Choroid plexus epithelial cell (primary cell): ENCODE results near the gene CUEDC1.
A peak's percentile ranks its signal among the peaks of the same experiment; 100 is the strongest.

Source experiments
- DNase-seq: peaks from one replicate; pipeline ENCODE4 v3.0.0-alpha.2; 2010; ENCODE audit warnings: low read depth
- H3K4me3 ChIP-seq: 2 replicates; pipeline ENCODE4 v1.5.1; 2011; ENCODE audit warnings: low read depth, mild to moderate bottlenecking, control low read depth, low read length, moderate library complexity
- CTCF ChIP-seq: conservative IDR thresholded peaks from 2 replicates; pipeline ENCODE4 v1.5.1; 2011; ENCODE audit warnings: low read depth, mild to moderate bottlenecking, control low read depth, inconsistent platforms, low read length, moderate library complexity

CUEDC1 gene

GRCh38 chr17:57890857-57891232, 64.4 kb downstream of the CUEDC1 start:
- DNase-seq: no peak
- no peak overlapping the region for H3K4me3 ChIP-seq
- TF ChIP-seq CTCF: no peak

GRCh38 chr17:57889892-57890856, 65.0 kb downstream of the CUEDC1 start:
- no peak overlapping the region for H3K4me3 ChIP-seq
- TF ChIP-seq CTCF: no peak
- peak; percentile 63 for DNase-seq

GRCh38 chr17:57889252-57889651, 66.0 kb downstream of the CUEDC1 start:
- DNase-seq: no peak
- no peak overlapping the region for H3K4me3 ChIP-seq
- TF ChIP-seq CTCF: no peak

- no peak overlapping the region for H3K4me3 ChIP-seq
- no peak for TF ChIP-seq CTCF
- no peak for DNase-seq
Measured at GRCh38 chr17:57888311-57889216, 66.6 kb downstream of the CUEDC1 start.

GRCh38 chr17:57887161-57887560, 68.1 kb downstream of the CUEDC1 start:
- H3K4me3 ChIP-seq: no peak overlapping the region
- TF ChIP-seq CTCF: no peak
- no peak for DNase-seq

- TF ChIP-seq CTCF: no peak
- H3K4me3 ChIP-seq: no peak overlapping the region
- DNase-seq: no peak
Measured at GRCh38 chr17:57886020-57886419, 69.2 kb downstream of the CUEDC1 start.
